BLaER1 treated with 17β-estradiol and CSF1 and Interleukin-3, amounts not matched to agents 10 nM and 100 nM (cell line): ENCODE results near the gene WWTR1.

Experiments
- H3K27ac ChIP-seq, 11 experiments: shearing (Covaris generic); formaldehyde crosslinking; 2 replicates each; pipeline ENCODE4 v1.8.1; 2022
- H3K27me3 ChIP-seq, 11 experiments: shearing (Covaris generic); formaldehyde crosslinking; 2 replicates each; pipeline ENCODE4 v1.8.1; 2022
- H3K36me3 ChIP-seq, 11 experiments: shearing (Covaris generic); formaldehyde crosslinking; 2 replicates each; pipeline ENCODE4 v1.8.1; 2022
- H3K4me1 ChIP-seq, 10 experiments: shearing (Covaris generic); formaldehyde crosslinking; 2 replicates each; pipeline ENCODE4 v1.8.1; 2022
- H3K4me2 ChIP-seq, 11 experiments: shearing (Covaris generic); formaldehyde crosslinking; 2 replicates each; pipeline ENCODE4 v1.8.1; 2022
- H3K4me3 ChIP-seq, 10 experiments: shearing (Covaris generic); formaldehyde crosslinking; 2 replicates each; pipeline ENCODE4 v1.8.1; 2022
- H3K9ac ChIP-seq, 11 experiments: shearing (Covaris generic); formaldehyde crosslinking; 2 replicates each; pipeline ENCODE4 v1.8.1; 2022
- H3K9me3 ChIP-seq, 11 experiments: shearing (Covaris generic); formaldehyde crosslinking; replicated peaks in 1 of 11; 2 replicates each; pipeline ENCODE4 v1.8.1; 2022
- H4K20me1 ChIP-seq, 11 experiments: shearing (Covaris generic); formaldehyde crosslinking; 2 replicates each; pipeline ENCODE4 v1.8.1; 2022
- Cebpa-rat ChIP-seq, 11 experiments: shearing (Covaris generic); IDR thresholded peaks; 2 replicates each; pipeline ENCODE4 v1.8.1; 2022

WWTR1 gene

GRCh38 chr3:149647812-149648211 lies 10.0 kb downstream of the WWTR1 start:
- Histone ChIP-seq H3K9me3 (no peaks in the 10 kb centered on the region), H3K4me2 (peak overlapping the region in 5 of 11 experiments; percentile 2 to 30 (median 6); a peak in 4 of 22 replicates), H3K4me3 (no peak overlapping the region), H3K9ac (no peak overlapping the region), H4K20me1 (no peaks in the 10 kb centered on the region), H3K4me1 (peaks cover 0 to 18% (median 8%) of the 10 kb centered on the region in 10 experiments; a peak in 12 of 20 replicates), H3K27ac (no peak overlapping the region), H3K36me3 (no peaks in the 10 kb centered on the region), H3K27me3 (peaks cover 0 to 81% (median 0%) of the 10 kb centered on the region in 11 experiments; a peak in 5 of 22 replicates)
- TF ChIP-seq Cebpa-rat (IDR thresholded peaks at IDR 0.05), result no peak

DNA sequence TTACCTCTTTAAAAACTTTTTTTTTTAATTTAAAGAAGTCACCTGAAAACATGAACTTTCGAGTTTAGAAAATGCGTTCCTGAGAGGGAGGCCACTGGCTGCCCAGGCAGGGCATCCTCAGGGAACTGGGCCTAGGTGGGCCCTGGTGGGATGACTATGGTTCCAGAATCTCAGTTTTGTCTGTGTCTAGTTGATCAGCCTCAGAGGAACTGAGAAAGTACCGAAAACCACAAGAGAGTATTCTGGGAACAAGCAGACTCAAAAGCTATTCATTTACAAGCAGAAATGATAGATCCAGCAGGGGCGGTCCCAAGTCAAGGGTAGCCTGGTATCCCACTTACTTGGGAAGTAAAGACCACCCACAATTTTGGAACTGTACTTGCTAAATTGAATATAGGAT lies 10.5 kb downstream of the WWTR1 start:
- TF ChIP-seq Cebpa-rat (IDR thresholded peaks at IDR 0.05), result no peak
- Histone ChIP-seq H3K36me3 (no peaks in the 10 kb centered on the region), H3K9me3 (no peaks in the 10 kb centered on the region), H3K27ac (no peak overlapping the region), H4K20me1 (no peaks in the 10 kb centered on the region), H3K4me2 (peak overlapping the region in 6 of 11 experiments; percentile 2 to 30 (median 6); a peak in 5 of 22 replicates), H3K4me1 (peaks cover 0 to 18% (median 8%) of the 10 kb centered on the region in 10 experiments; a peak in 12 of 20 replicates), H3K9ac (no peak overlapping the region), H3K4me3 (no peak overlapping the region), H3K27me3 (peaks cover 0 to 80% (median 0%) of the 10 kb centered on the region in 11 experiments; a peak in 5 of 22 replicates)

DNA sequence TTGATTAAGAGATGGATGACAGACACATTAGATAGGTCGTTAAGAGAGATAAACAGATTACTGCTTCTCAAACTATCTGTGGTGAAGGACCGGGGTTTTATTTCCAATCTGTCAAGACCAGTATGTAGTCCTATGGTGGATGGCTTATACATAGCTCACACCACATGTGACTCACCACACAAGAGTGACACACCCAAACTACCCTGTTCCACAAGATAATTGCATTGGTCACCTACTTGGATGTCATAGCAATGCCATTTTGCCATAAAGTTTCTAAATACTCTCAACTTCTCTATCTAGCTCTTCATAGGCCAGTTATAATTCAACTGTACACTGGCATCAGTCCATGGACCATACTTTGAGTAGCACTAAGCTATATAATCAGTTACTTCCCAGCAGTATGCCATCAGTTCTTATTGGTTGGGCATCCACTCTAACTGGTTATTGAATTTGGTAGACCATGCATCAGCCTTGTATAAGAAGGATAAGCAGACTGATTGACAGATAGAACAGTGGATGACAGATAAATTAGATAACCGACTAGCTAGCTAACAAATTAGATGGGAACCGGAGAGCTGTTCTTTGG lies 11.6 kb downstream of the WWTR1 start:
- no peaks in the 10 kb centered on the region for H3K9me3 ChIP-seq
- H3K36me3 ChIP-seq, result no peaks in the 10 kb centered on the region
- H3K4me3 ChIP-seq, result no peak overlapping the region
- H3K9ac ChIP-seq, result no peak overlapping the region
- peaks cover 0 to 89% (median 0%) of the 10 kb centered on the region in 11 experiments; a peak in 5 of 22 replicates for H3K27me3 ChIP-seq
- no peak overlapping the region for H3K27ac ChIP-seq
- TF ChIP-seq Cebpa-rat (IDR thresholded peaks at IDR 0.05), result no peak
- peak overlapping the region in 1 of 11 experiments; percentile 30; a peak in 1 of 22 replicates for H3K4me2 ChIP-seq
- peaks cover 0 to 18% (median 8%) of the 10 kb centered on the region in 10 experiments; a peak in 12 of 20 replicates for H3K4me1 ChIP-seq
- no peaks in the 10 kb centered on the region for H4K20me1 ChIP-seq

DNA sequence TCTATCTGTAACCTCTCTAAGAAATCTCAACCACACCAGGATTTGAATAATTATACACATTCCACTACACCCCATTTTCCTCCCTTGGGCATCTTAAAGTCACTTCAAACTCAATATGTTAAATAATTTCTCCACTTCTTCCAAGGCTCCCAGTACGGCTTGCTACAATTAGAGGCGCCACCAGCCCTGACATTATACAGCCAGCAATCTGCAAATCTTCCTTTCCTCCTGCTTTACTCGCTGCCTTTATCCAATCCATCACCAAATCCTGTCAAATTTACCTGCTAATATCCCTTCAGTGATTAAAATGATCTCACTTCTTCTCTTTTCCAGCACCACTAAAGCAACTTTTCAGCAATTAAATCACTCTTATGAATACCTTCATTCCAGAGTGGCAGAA lies 13.9 kb downstream of the WWTR1 start:
- no peak overlapping the region for H3K27ac ChIP-seq
- no peak overlapping the region for H3K4me3 ChIP-seq

GRCh38 chr3:149643482-149643798 lies 14.4 kb downstream of the WWTR1 start:
- no peak overlapping the region for H3K27ac ChIP-seq
- H3K4me1 ChIP-seq, result peaks cover 0 to 18% (median 8%) of the 10 kb centered on the region in 10 experiments; a peak in 12 of 20 replicates
- peaks cover 0 to 4% (median 0%) of the 10 kb centered on the region in 11 experiments; a peak in 1 of 22 replicates for H4K20me1 ChIP-seq
- no peak overlapping the region for H3K4me3 ChIP-seq
- H3K9ac ChIP-seq, result no peak overlapping the region
- no peak for TF ChIP-seq Cebpa-rat (IDR thresholded peaks at IDR 0.05)
- H3K4me2 ChIP-seq, result no peak overlapping the region
- no peaks in the 10 kb centered on the region for H3K36me3 ChIP-seq
- no peaks in the 10 kb centered on the region for H3K9me3 ChIP-seq
- peaks cover 0 to 90% (median 0%) of the 10 kb centered on the region in 11 experiments; a peak in 5 of 22 replicates for H3K27me3 ChIP-seq

More for the DNA sequence above, 13.9 kb downstream of the WWTR1 start:
- Histone ChIP-seq H4K20me1 (peaks cover 0 to 4% (median 0%) of the 10 kb centered on the region in 11 experiments; a peak in 1 of 22 replicates), H3K36me3 (no peaks in the 10 kb centered on the region), H3K4me1 (peaks cover 0 to 18% (median 8%) of the 10 kb centered on the region in 10 experiments; a peak in 12 of 20 replicates), H3K27me3 (peaks cover 0 to 89% (median 0%) of the 10 kb centered on the region in 11 experiments; a peak in 5 of 22 replicates), H3K9me3 (no peaks in the 10 kb centered on the region), H3K4me2 (no peak overlapping the region), H3K9ac (no peak overlapping the region)
- no peak for TF ChIP-seq Cebpa-rat (IDR thresholded peaks at IDR 0.05)

- no peaks in the 10 kb centered on the region for H3K9me3 ChIP-seq
- no peak overlapping the region for H3K27ac ChIP-seq
- no peak for TF ChIP-seq Cebpa-rat (IDR thresholded peaks at IDR 0.05)
- H3K27me3 ChIP-seq, result peaks cover 0 to 87% (median 0%) of the 10 kb centered on the region in 11 experiments; a peak in 5 of 22 replicates
- no peak overlapping the region for H3K4me2 ChIP-seq
- H4K20me1 ChIP-seq, result peaks cover 0 to 4% (median 0%) of the 10 kb centered on the region in 11 experiments; a peak in 1 of 22 replicates
- H3K4me3 ChIP-seq, result no peak overlapping the region
- no peak overlapping the region for H3K9ac ChIP-seq
- H3K36me3 ChIP-seq, result no peaks in the 10 kb centered on the region
- H3K4me1 ChIP-seq, result peaks cover 0 to 1% (median 0%) of the 10 kb centered on the region in 10 experiments; a peak in 5 of 20 replicates
Observed at GRCh38 chr3:149640976-149641728, 16.7 kb downstream of the WWTR1 start.

DNA sequence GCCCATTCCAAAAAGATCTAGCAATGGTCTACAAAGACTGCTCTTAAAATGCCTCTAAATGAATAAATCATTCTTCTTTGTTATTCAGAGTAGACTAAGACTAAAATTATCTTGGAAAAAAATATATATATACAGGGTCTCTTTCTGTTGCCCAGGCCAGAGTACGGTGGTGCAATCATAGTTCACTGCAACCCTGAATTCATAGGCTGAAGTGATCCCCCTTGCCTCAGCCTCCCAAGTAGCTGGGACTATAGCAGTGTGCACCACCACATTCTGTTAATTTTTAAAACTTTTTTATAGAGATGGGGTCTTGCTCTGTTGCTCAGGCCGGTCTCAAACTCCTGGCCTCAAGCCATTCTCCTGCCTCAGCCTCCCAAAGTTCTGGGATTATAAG lies 18.7 kb downstream of the WWTR1 start:
- no peaks in the 10 kb centered on the region for H3K9me3 ChIP-seq
- peaks cover 0 to 91% (median 0%) of the 10 kb centered on the region in 11 experiments; a peak in 6 of 22 replicates for H3K27me3 ChIP-seq
- no peaks in the 10 kb centered on the region for H3K36me3 ChIP-seq
- peaks cover 0 to 9% (median 0%) of the 10 kb centered on the region in 10 experiments; a peak in 7 of 20 replicates for H3K4me1 ChIP-seq
- H3K27ac ChIP-seq, result no peak overlapping the region
- H3K4me3 ChIP-seq, result no peak overlapping the region
- H3K4me2 ChIP-seq, result no peak overlapping the region
- TF ChIP-seq Cebpa-rat (IDR thresholded peaks at IDR 0.05), result no peak
- H4K20me1 ChIP-seq, result peaks cover 0 to 10% (median 0%) of the 10 kb centered on the region in 11 experiments; a peak in 3 of 22 replicates
- H3K9ac ChIP-seq, result no peak overlapping the region

GRCh38 chr3:149638228-149639092 lies 19.4 kb downstream of the WWTR1 start:
- Histone ChIP-seq H3K4me2 (no peak overlapping the region), H3K4me1 (peaks cover 0 to 9% (median 0%) of the 10 kb centered on the region in 10 experiments; a peak in 7 of 20 replicates), H3K27me3 (peaks cover 0 to 91% (median 0%) of the 10 kb centered on the region in 11 experiments; a peak in 7 of 22 replicates), H4K20me1 (peaks cover 0 to 10% (median 0%) of the 10 kb centered on the region in 11 experiments; a peak in 4 of 22 replicates), H3K4me3 (no peak overlapping the region), H3K27ac (no peak overlapping the region), H3K9me3 (no peaks in the 10 kb centered on the region), H3K9ac (no peak overlapping the region), H3K36me3 (no peaks in the 10 kb centered on the region)
- TF ChIP-seq Cebpa-rat (IDR thresholded peaks at IDR 0.05), result no peak
